ENCODE results near the gene PRICKLE2.

The PRICKLE2 gene, protein sequence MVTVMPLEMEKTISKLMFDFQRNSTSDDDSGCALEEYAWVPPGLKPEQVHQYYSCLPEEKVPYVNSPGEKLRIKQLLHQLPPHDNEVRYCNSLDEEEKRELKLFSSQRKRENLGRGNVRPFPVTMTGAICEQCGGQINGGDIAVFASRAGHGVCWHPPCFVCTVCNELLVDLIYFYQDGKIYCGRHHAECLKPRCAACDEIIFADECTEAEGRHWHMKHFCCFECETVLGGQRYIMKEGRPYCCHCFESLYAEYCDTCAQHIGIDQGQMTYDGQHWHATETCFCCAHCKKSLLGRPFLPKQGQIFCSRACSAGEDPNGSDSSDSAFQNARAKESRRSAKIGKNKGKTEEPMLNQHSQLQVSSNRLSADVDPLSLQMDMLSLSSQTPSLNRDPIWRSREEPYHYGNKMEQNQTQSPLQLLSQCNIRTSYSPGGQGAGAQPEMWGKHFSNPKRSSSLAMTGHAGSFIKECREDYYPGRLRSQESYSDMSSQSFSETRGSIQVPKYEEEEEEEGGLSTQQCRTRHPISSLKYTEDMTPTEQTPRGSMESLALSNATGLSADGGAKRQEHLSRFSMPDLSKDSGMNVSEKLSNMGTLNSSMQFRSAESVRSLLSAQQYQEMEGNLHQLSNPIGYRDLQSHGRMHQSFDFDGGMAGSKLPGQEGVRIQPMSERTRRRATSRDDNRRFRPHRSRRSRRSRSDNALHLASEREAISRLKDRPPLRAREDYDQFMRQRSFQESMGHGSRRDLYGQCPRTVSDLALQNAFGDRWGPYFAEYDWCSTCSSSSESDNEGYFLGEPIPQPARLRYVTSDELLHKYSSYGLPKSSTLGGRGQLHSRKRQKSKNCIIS

DNA sequence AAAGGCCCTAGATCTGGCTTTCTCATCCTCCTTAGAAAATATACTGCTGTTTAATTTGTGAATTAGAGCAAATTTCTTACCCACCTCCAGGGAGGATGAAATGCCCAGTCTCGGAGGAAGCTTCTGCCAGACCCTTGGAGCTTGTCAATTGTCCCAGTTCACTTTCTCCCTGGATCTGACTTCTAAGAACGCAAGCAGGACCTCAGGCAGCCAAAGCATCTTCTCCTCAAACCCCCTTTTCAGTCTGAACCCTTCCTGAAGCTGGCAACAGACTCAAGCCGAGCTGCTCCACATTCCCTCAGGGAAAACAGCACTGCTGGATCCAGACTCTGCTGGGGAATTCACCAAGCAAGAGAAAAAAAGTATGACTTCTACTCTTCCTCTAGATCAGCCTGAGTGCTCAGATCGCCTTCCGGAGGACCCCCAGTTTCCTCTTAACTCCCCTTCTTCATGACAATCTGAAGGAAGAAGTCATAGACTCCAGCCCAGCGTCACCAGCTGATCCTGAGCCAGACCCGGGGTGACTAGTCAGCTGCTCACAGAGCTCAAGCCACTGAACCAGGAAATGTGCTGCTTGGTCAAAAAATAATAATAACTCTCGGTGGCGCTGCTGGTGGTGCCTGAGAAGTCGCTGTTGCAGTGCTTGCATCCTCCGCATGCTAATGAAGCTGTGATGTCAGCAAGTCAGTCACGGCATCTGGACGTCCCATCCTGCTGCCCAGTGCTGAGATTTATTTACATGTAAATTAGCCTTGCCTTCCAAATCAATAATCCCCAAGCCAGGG, at the start of gene PRICKLE2:
PRICKLE2 (minus strand) TSS at position 641 of the 785 bp plus-strand sequence. CDS start 26,539 bp downstream, outside the sequence.
- no peak for FAIRE-seq

DNA sequence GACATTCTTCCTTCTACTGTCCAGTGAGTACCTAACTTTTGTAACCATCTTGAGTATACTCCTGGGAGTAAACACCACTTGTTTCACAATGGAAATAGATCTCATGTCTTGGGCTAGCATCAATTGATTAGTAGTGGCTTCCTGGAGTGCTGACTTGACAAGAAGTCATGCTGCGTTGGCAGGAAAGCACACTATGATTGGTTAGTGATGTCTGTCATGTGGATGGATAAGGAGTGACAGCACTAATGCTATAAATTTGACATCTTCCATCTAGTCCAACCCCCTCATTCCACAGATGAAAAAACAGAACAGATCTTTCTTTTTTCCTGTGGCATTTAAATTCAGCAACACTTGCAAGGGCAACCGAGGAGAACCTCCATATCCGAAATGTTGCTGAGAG, 47.6 kb upstream of the PRICKLE2 start:
- DNase-seq (ENCODE audit: low spot score) (no peak), FAIRE-seq (no peak)

More for the DNA sequence above, at the start of gene PRICKLE2:
- no peak for DNase-seq (ENCODE audit: low spot score)

DNA sequence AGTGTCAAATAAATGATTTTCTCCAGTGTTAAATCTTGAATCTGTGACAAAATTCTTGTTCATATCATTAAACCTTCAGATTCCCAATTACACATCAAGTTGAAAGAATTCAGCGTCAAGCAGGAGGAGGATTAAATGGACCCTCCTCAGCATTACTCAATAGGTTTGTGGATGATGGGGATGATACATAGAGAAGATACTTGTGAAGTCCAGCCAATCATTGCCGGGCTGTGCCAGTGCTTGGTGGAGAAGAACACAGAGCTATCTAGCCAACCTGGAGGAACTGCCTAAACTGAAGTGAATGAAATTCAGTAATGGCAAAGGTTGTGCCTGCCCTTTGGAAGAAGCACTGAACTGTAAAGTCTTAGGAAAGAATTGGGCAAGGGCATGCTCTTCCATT, 47.0 kb upstream of the PRICKLE2 start:
- DNase-seq (ENCODE audit: low spot score), result no peak
- FAIRE-seq, result no peak

DNA sequence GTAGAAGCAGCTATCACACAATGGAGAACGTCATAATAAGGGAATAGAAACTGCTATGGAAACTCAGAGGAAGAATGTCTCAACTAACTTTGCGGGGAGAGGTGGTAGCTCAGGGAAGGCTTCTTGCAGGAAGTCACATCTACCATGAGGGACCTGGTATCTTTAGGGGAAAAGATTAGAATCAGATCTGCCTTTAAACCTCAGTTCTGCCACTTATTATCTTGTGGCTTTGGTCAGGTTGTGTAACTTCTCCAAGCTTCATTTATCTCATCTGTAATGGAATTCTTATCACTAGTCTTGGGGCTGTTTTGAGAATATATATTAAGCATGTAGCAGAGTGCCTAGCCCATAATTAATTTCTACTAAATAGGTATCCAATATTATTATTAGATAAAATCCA, 46.4 kb upstream of the PRICKLE2 start:
- DNase-seq (ENCODE audit: low spot score), result no peak
- FAIRE-seq, result no peak

DNA sequence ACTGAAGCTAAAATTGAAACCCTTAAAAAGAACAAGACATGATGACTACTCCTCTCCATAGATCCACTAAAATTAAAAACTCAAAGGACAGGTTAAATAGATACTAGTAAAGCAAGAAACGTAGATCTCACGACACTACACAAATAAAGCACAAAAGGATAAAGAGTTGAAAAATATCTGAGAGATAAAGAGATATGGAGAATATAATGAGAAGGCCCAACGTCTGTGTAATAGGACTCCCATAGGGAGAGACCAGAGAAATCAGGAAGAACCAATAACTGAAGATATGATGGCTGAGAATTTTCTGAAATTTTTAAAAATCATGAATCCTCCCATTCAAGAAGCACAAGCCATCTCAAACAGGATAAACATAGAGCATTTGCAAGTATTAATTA, 45.6 kb upstream of the PRICKLE2 start:
- DNase-seq (ENCODE audit: low spot score), result no peak
- FAIRE-seq, result no peak

DNA sequence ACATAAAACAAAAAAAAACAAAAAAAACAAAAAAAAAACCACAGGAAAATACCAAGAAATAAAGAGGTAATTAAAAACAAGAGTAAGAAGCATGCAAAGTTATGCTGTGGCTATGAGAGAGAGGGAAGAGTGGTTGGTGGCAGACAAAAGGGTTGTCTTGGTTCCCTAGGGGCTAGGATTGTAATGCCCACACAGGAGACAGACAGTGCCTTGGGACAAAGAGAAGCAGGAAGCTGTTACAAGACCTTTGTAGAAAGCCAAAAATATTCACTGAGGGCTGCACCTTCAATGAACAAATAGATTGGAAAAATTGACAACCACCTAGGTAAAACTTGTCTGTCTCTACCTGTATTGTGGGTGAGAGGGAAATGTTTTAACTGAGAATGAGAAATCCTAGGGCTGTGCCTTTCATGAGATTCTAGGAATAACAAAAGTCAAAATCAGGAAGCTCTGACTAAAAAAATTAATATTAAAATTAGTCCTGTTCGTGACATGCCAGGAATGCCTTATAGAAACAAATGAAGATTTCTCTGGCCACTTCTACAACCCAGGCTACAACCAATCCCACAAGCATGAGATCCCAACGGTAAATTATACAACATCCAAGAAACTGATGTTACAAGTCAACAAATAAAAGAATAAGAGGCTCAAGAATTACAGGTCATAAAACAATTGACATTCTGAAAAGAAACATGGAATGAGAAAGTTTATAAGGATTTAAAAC, 45.0 kb upstream of the PRICKLE2 start:
- no peak for DNase-seq (ENCODE audit: low spot score)
- no peak for FAIRE-seq

DNA sequence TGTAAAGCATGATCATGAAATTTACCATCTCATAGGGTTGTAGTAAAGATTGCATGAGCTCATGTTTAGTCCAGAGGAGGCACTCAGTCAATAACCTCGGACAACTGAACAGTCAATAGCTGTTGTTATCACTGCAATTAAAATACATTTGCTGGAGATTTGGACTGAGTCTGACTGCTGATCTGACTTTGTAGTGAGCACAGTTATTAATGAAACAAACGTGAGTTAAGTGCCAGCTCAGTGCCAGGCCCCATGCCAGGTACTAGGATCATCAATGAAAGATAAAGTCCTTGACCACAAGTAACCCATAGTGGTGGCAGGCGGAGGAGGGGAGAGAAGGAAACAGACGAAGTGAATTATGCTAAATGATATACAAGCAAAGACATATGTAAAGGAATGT, 43.7 kb upstream of the PRICKLE2 start:
- FAIRE-seq, result no peak
- no peak for DNase-seq (ENCODE audit: low spot score)

DNA sequence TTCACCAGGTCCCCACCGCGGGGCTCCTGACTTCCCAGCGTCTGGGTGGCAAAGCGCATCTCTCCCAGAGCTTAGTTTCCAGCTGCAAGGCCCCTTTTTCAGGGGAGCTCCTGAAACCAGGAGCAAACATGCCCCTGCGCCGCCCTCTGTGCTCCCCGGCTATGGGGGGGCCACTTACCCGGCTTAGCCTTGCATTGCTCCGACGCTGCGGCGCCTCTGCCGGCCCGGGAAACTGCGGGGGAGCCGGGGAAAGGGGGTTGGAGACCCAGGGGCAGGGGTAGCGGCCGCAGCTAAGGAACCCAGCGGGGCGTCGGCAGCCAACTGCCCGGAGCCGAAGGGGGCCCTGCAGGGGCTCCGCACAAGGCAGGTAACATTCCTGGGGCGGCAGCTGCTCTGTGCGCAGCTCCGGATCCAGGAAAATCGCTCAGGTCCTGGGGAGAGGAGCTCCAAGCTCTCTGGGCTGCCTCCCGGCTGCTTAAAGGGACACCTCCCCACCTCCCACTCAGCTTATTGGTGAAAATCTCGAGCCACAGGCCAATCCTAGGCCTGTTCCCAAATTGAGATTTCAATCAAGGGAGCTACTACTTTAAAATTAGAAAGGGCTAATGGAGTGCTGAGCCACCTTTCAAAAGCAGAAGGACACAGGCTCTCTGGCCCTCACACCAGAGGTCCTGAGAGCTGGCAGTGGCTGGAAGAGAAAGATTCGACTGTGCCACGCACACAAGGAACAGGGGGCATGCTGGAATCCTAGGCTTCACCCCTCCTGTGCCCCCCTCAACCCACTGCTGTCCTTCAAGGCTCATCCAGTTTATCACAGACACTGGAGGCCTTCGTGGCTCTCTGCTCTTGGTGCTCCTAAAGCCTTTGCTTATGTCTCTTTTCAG, 42.7 kb upstream of the PRICKLE2 start:
- FAIRE-seq (no peak), DNase-seq (ENCODE audit: low spot score) (peak; percentile 78)

DNA sequence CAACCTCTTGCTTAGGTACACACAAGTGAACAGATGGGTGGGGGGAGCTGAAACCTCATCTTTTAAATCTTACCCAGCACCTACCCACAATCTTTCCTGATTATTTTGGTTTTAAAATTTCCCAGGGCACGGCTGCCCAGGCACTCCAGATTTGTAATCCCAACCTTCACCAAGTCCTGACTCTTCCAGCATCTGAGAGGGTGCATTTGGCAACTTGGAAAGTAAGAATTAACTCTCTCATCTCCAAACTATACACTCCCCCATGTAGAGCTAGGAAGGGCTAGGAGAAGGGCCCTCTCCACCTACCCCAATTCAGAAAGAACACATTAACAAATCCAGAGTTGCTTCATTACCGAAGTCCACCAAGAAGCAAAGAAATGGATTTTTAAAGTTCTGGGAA, 41.7 kb upstream of the PRICKLE2 start:
- FAIRE-seq, result no peak
- no peak for DNase-seq (ENCODE audit: low spot score)

DNA sequence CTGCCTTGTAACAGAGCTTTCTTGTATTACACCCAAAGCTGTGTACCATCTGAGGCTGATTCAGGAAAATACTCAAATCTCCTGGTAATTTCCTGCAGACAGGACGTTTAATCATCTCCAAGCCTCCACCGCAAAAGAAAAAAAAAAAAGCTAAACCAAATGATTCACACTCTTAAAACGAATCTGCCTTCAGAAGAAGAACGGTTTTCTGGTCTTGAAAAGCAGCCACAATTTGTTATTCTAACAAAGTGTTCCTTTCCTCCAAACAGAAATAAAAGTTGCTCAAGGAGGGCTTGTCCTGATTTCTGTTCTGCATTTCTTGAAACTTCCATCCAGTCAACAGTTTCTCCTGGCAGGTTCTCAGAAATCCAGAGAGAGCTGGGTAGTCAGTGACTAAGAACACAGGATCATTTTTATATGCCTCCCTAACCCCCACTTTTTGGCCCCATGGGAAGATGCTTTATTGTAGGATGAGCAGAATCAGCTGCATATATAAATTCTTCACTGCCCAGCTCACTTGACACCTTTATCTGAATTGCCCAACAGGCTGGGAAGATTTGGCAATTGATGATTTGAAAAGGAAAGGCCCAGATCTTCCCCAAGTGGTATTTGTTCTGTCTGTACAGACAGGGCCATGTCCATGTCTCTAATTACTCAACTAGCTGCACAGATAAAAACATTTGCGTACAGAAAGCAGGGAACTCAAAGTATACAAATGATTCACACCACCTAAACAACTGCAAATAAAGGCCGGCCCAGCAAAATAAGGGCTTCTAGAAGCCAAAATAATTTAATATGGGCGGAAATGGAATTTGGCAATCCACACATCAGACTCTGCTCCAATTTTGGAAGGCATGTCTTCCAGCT, 41.0 kb upstream of the PRICKLE2 start:
- peak; percentile 49 for DNase-seq (ENCODE audit: low spot score)
- FAIRE-seq, result no peak

DNA sequence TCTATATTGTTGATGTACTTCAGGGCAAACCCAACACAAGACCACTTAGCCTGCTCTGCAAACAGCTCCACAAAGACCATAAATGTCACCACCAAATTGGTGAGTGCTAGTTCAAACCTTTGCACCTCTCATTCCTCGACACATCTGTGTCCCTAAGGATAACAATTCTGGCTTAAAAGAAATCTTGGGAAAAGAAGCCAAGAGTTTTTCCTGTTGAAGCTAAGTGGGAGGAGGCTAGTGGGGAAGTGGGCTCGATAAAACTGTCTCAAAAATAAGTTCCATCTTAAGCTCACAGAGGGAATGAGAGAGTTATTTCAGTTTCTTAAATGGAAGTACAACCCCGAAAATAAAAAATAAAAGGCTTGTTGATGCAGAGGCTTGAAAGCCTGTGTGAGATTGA, 40.4 kb upstream of the PRICKLE2 start:
- no peak for DNase-seq (ENCODE audit: low spot score)
- FAIRE-seq, result no peak

DNA sequence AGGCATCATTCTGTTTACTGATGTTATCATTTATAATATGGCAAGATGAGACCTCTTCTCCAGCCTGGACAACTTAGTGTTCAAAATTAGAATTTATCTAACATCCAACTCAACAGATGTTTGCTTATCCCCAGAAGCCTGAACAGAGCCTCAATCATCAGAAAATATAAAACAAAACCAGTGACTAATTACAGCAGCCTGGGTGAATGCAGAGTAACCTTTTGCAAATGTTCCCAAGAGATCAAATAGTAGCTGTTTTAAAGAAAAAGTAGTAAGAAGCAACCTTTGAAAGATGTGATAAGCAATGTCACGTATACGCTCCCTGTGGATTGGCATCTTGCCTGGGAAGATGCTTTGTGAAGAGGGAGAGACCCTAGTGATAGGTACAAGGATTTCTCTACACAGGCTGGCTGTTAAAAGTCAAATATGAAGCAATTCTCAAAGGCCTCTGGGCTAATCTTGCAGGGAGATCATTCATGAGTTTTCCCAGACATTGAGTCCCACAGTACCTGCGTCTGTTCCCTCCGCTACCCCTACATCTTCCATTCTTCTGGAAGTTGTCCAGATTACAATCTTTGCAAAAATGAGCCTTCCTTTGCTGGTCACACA, 39.3 kb upstream of the PRICKLE2 start:
- FAIRE-seq, result no peak

DNA sequence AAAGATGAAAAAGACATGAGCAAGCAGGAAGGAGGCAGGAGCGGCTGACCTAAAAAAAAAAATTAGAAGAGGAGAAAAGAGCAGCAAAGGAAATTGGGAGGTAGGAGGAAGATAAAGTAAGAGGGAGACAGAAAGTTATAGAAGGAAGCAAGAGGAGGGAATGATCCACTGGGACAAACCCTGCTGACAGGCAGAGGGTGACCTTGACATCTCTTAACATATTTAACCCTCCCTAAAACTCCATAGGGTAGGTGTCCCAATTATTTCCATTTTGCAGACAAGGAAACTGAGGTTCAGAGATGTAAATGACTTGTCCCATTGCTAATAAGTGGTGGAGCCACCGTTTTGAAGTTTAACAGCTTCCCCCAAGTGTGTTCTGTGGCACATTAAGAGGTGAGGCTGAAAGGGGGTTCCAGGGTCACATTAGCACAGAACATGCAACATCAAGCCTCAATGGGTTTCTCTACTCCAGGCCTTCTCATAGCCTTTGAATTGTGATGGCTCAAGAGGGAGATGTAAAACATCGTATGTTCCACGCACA, 37.4 kb upstream of the PRICKLE2 start:
- FAIRE-seq (no peak), DNase-seq (ENCODE audit: low spot score) (no peak)

More for the DNA sequence above, 39.3 kb upstream of the PRICKLE2 start:
- no peak for DNase-seq (ENCODE audit: low spot score)

DNA sequence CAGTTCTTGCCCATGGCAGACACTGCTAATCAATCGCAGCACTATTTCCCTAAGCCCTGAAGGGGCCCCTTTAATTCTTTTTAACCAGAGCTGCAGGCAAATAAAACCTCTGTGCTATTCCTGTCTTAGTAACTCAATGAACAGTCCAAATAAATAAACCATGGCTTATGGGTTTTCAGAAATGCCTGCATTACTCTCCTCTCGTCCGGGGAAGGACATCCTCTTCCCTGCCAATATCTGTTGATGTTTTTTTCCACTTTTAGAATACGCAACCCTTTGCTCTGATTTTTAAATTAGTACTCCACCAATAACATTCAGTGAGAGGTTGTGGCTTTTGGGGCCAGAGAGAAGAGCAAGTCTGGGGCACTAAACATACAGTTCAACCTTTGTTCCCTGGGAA, 35.2 kb upstream of the PRICKLE2 start:
- FAIRE-seq, result no peak
- DNase-seq (ENCODE audit: low spot score), result no peak

DNA sequence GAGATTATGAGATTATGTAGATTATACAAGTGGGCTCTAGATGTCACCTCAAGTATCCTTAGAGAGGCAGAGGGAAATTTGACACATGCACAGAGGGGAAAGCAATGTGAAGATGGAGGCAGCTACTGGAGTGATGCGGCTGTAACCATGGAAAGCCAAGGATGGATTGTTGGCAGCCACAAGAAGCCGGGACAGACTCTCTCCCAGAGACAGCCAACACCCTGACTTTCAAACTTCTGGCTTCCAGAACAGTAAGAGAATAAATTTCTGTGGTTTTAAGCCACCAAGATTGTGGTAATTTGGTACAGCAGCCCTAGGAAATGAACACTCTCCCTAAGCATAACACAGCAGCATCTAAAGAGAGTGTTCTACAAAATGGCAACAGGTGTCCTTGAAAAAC, 34.4 kb upstream of the PRICKLE2 start:
- DNase-seq (ENCODE audit: low spot score), result no peak
- FAIRE-seq, result no peak

DNA sequence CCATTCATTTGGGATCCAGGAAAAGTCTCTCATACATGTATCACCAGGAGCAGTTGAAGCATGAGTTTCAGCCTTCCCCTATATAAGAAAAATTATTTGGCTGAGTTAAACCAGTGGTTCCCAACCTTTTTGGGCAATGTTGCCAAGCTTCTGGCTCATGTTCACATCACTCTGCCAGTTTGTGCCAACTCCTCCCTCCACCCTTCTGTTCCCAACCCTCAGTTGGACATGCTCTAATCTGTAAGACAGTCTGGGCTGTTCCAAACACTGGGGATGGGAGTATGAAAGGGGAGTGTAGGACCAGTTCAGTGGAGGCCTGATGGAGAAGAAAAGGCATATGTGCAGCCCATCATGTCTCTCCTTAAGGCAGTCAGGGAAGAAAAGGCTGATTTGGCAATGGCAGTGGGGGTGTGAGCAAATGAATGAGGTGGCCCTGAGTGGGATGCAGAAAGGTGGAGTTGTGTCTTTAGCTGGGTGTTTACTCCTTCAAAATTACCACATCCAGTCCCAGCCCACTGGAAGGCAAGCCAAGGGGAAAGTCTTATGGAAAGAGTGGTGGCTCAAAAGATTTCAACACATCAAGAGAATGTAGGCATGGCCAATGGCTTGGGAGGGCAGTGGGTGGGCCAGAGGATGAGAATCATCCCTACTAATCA, 32.0 kb upstream of the PRICKLE2 start:
- no peak for FAIRE-seq
- DNase-seq (ENCODE audit: low spot score), result no peak

DNA sequence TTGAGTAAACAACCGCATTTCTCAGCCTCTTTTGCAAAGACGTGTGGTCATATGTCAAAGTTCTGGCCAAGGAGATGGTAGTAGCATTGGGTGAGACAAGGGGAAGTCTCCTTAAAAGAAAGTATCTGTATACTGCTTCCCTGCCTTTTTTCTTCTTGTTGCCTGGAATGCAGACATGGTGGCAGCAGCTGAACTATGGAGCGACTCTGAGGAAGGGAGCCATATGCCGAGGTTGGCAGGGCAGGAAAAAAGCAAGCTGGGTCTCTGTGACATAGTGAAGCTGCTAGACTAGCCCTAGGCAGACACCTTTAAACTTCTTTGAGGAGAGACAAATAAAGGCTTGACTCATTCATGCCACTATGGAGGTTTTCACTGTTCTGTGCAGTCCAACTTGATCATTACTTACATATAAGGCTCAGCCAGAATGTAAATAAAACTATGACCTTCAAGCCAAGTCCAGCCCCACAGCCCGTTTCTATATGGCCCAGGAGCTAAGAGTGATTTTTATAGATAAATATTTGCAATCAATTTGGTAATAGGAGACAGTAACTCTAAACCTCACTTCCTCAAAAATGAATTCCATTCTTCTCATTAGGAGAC, 30.6 kb upstream of the PRICKLE2 start:
- FAIRE-seq, result no peak
- DNase-seq (ENCODE audit: low spot score), result no peak

Data from urothelium cell line (cell line).